ENCODE results near the gene NAA80.

NAA80 gene

DNA sequence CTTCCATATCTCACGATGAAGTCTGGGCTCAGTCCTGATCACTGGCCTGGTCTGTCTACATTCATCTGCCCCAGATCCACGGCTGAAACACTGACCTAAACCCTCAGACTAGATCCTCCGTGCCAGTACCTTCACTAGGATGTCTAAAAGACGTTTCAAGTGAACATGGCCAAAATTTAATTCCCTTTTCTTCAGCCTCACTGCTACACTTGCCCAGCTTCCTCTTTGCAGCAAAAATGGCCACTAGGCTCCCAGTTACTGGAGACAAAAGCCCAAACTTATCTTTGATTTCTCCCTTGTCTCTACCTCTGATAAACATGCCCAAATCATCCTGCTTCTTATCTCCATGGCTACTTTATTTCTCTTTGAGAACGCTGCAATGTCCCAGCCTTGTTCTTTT lies 39.8 kb upstream of the NAA80 start:
- Histone ChIP-seq H3K9ac (ENCODE audit: low read depth, low read length) (no peak overlapping the region), H3K9me3 (ENCODE audit: insufficient read depth, low read depth, low read length) (no peaks in the 10 kb centered on the region), H3K27me3 (ENCODE audit: insufficient read depth, low read length) (peaks cover 63% of the 10 kb centered on the region), H3K36me3 (ENCODE audit: insufficient read depth, low read depth, low read length) (peaks cover 7% of the 10 kb centered on the region; the same call in 1 of the 2 replicates), H3K27ac (ENCODE audit: low read length) (no peak overlapping the region), H3K4me3 (ENCODE audit: low read length) (no peak overlapping the region), H3K4me1 (ENCODE audit: insufficient read depth, low read length) (no peaks in the 10 kb centered on the region; the same call in 1 of the 2 replicates)

DNA sequence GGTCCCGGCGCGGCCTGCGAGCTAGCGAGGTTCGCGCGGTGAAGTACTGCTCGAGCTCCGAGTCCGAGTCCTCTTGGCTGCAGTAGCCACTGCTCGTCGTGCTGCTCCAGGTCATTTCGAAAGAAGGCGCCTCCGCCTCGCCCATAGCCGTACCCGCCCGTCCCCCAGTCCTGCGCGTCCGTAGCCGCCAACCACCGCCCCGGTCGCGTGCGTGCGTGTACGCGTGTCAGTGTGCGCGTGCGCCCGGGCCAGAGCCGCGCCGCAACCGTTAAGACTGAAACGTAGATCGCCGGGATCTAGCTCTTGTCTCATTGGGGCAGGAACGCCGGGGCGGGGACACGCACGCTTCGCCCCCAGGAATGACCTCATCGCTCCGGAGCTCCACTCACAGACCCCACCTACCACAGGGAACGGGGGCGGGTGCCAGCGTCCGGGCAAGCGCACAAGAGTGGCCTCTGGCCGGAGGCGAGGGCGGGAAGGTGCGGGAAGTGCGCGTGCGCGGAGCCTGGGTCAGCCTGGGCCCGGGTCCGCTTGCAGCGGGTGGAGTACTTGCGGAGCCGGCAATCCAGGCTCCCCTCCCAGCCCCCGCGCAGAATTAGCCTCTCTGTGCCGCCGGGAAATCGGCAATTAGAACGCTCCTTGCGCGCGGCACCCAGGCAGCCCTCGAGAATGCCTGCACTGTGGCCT lies 38.1 kb upstream of the NAA80 start:
- H3K27me3 ChIP-seq (ENCODE audit: insufficient read depth, low read length): peaks cover 46% of the 10 kb centered on the region
- peaks cover 16% of the 10 kb centered on the region for H3K36me3 ChIP-seq (ENCODE audit: insufficient read depth, low read depth, low read length)
- peak overlapping the region; percentile 90 for H3K4me3 ChIP-seq (ENCODE audit: low read length)
- H3K9me3 ChIP-seq (ENCODE audit: insufficient read depth, low read depth, low read length): no peaks in the 10 kb centered on the region
- peak overlapping the region; percentile 90; the same call in 1 of the 2 replicates for H3K9ac ChIP-seq (ENCODE audit: low read depth, low read length)
- H3K4me1 ChIP-seq (ENCODE audit: insufficient read depth, low read length): no peaks in the 10 kb centered on the region; the same call in 1 of the 2 replicates
- peak overlapping the region; percentile 7 for H3K27ac ChIP-seq (ENCODE audit: low read length)

DNA sequence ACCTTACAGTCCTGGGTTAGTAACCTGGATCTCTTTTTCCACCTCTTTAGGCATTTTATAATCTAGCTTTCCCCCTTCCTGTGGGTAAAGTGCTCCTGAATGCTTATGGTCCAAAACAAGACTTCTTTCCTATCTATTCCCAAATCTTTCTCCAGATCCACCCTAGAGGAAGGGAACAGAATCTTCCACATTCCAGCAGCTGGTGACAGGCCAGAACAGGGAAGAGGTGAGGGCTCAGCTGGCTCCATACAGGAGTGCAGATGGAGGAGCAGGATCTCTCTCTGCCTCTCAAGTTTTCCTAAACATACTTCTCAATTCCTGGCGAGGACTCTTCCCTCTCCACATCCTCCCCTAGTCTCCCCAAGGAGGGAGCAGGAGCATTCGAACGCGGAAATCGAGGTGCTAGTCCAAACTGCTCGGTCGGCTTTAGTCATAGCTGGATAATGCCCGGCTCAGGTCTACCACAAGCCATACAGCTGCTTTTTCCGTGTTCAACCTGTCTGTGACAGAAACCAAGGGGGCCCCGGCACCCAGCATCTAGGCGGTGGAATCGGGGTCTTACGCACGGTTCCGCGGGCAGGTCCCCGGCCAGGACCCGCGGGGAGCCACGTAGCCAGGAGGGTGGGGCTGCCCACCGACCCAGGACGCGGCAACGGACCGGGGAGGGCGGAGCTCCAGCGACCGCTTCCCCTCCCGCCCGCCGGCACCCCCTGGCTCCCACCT lies 37.4 kb upstream of the NAA80 start:
- Histone ChIP-seq H3K9me3 (ENCODE audit: insufficient read depth, low read depth, low read length) (no peaks in the 10 kb centered on the region), H3K27me3 (ENCODE audit: insufficient read depth, low read length) (peaks cover 39% of the 10 kb centered on the region), H3K27ac (ENCODE audit: low read length) (peak overlapping the region; percentile 7), H3K36me3 (ENCODE audit: insufficient read depth, low read depth, low read length) (peaks cover 23% of the 10 kb centered on the region), H3K4me3 (ENCODE audit: low read length) (peak overlapping the region; percentile 90), H3K4me1 (ENCODE audit: insufficient read depth, low read length) (no peaks in the 10 kb centered on the region; the same call in 1 of the 2 replicates), H3K9ac (ENCODE audit: low read depth, low read length) (peak overlapping the region; percentile 90)

DNA sequence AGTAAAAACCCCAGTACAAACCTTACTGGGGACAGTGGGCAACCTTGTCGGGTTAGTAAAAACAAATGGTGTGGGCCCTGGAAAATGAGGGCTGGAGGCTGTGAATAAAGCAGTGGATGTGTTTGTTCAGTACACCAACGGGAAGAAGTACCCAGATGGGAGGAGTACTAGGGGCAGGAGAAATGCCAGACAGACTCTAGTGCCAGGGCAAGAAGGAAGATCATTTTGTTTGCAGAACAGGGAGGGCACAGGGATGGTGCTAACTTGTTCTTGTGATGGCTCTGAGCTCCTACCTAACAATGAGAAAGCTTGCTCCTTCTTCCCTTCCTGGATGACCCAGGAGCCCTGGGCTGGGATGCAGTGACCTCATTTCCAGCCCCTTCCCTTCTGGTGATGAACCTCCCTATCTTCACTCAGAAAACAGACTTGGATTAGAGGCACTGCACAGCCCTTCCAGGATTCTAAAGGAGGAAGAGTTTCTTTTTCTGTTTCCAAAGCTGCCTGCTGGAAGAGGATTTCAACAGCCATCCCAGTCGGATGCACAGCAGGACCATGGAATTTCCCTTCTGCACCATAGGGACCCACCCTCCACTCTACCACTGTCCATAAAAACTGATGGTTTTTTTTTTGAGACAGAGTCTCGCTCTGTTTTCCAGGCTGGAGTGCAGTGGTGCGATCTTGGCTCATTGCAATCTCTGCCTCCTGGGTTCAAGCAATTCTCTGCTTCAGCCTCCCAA lies 35.3 kb upstream of the NAA80 start:
- Histone ChIP-seq H3K4me1 (ENCODE audit: insufficient read depth, low read length) (no peaks in the 10 kb centered on the region; the same call in 1 of the 2 replicates), H3K4me3 (ENCODE audit: low read length) (no peak overlapping the region), H3K27me3 (ENCODE audit: insufficient read depth, low read length) (peaks cover 18% of the 10 kb centered on the region), H3K9me3 (ENCODE audit: insufficient read depth, low read depth, low read length) (no peaks in the 10 kb centered on the region), H3K36me3 (ENCODE audit: insufficient read depth, low read depth, low read length) (peaks cover 44% of the 10 kb centered on the region), H3K27ac (ENCODE audit: low read length) (no peak overlapping the region), H3K9ac (ENCODE audit: low read depth, low read length) (no peak overlapping the region)

DNA sequence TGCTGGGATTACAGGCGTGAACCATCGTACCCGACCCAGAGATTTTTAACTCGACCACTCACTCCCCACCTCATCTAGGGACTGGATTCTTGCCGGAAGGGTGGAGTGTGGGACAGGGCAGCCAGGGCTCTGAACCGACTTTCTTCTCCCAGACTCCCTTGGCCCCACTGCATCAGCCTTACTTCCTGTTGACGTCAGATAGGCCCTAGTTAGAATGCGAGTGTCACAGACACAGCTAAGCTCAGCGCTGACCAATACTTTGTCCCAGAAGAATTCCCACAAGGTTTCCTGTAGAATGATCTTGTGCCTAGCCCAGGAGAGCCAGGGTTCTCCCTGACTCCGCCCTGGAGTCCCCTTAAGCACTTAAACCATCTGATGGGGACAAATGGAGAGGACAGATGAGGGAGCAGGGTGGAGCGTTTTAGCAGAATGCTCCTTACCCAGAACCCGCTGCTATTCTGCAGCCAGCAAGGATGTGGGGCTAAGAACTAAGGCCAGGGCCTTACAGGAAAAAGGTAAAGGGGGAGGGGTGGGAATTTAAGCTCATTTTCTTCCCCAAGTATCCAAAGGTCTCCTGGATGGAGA lies 34.6 kb upstream of the NAA80 start:
- no peak overlapping the region for H3K4me3 ChIP-seq (ENCODE audit: low read length)
- H3K27me3 ChIP-seq (ENCODE audit: insufficient read depth, low read length): peaks cover 12% of the 10 kb centered on the region
- no peaks in the 10 kb centered on the region for H3K9me3 ChIP-seq (ENCODE audit: insufficient read depth, low read depth, low read length)
- peaks cover 48% of the 10 kb centered on the region for H3K36me3 ChIP-seq (ENCODE audit: insufficient read depth, low read depth, low read length)
- no peaks in the 10 kb centered on the region; the same call in 1 of the 2 replicates for H3K4me1 ChIP-seq (ENCODE audit: insufficient read depth, low read length)
- no peak overlapping the region for H3K27ac ChIP-seq (ENCODE audit: low read length)
- H3K9ac ChIP-seq (ENCODE audit: low read depth, low read length): no peak overlapping the region

DNA sequence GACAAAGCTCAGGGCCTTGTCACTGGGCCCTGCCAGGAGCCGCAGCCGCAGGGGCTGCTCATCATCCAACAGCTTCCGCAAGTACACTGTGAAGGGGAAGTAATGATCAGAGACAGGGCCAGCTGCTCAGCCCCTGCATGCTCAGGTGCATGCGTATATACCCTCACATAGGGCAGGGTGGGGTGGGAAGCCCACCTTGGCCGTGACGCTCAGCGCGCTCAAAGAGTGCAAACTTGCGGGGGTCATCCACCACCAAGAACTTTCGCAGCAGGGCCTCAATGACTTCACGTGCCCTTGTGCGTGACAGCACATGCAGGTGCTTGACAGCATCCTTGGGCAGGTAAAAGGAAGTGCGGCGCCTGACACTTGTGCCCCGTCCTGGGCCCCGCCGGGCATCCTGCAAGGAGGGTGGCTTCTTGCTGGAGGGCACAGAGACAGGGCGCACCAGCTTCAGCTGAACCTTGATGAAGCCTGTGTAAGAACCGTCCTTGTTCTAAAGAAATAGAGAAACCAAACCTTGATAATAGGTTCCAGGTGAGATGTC lies 32.2 kb upstream of the NAA80 start:
- Histone ChIP-seq H3K4me1 (ENCODE audit: insufficient read depth, low read length) (no peaks in the 10 kb centered on the region; the same call in 1 of the 2 replicates), H3K27ac (ENCODE audit: low read length) (no peak overlapping the region), H3K9ac (ENCODE audit: low read depth, low read length) (no peak overlapping the region), H3K9me3 (ENCODE audit: insufficient read depth, low read depth, low read length) (no peaks in the 10 kb centered on the region), H3K27me3 (ENCODE audit: insufficient read depth, low read length) (no peaks in the 10 kb centered on the region), H3K4me3 (ENCODE audit: low read length) (no peak overlapping the region), H3K36me3 (ENCODE audit: insufficient read depth, low read depth, low read length) (peaks cover 48% of the 10 kb centered on the region)

DNA sequence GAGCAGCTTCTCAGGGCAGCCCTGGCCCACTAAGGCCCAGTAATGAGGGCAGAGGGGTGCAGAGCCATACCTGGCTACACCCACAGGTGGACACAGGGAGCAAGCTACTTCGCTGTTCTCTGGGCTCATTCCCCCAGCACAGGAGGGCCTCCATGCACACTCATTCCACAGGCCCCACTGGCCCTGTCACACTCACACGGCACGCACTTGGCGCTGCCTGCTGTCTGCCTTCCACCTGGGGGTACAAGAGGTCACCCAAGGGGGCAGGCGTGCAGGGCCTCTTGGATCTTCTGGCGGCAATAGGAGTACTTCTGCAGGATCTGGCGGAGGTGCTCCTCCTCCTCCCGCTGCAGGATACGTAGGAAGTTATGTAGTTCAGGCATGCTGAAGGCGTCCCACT lies 31.1 kb upstream of the NAA80 start:
- Histone ChIP-seq H3K27ac (ENCODE audit: low read length) (no peak overlapping the region), H3K27me3 (ENCODE audit: insufficient read depth, low read length) (no peaks in the 10 kb centered on the region), H3K4me3 (ENCODE audit: low read length) (no peak overlapping the region), H3K9ac (ENCODE audit: low read depth, low read length) (no peak overlapping the region), H3K36me3 (ENCODE audit: insufficient read depth, low read depth, low read length) (peaks cover 56% of the 10 kb centered on the region), H3K9me3 (ENCODE audit: insufficient read depth, low read depth, low read length) (no peaks in the 10 kb centered on the region), H3K4me1 (ENCODE audit: insufficient read depth, low read length) (no peaks in the 10 kb centered on the region; the same call in 1 of the 2 replicates)

DNA sequence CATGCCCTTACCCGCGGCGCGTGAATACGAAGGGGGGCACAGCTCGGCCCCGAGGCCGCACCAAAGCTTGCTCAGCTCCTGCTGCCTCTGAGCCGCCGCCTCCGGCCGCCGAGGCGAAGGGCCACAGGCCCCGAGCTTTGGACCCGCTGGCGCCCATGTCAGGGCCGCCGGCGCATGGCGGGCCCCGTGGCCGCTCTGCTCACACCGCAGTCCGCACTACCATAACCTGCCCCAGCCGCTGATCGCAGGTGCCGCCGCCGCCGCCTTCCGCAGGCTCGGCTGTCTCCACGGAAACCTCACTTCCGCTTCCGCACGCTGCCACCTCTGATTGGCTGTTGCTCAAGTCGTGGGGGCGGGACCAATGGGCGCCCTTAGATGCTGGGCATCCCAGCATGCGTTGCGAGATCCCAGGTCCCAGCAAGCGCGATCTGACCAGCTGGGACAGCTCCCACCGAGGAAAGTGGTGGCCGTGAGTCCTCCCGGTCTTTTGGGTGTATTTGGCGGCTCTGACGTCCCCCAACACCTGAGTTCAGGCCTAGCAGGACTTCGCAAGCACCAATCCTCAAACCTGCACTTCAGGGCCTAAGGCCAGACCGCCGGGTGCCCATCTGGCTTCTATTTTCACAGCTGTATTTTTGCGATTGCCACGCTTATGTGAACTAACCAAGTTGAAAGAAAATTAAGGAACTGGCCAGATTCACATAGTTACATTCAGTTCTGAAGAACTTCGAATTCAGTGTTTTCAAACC lies 28.9 kb upstream of the NAA80 start, which contains the start of gene TUSC2:
Gene TUSC2 (minus strand): TSS at position 281 of the 749 bp plus-strand sequence. CDS start 124 bp downstream, at position 157.
- Histone ChIP-seq H3K9ac (ENCODE audit: low read depth, low read length) (peak within 1 kb of the TSS; percentile 87), H3K4me1 (ENCODE audit: insufficient read depth, low read length) (peaks cover 4% of the 10 kb centered on the region; the same call in 1 of the 2 replicates), H3K4me3 (ENCODE audit: low read length) (peak within 1 kb of the TSS; percentile 90), H3K9me3 (ENCODE audit: insufficient read depth, low read depth, low read length) (no peaks in the 10 kb centered on the region), H3K27me3 (ENCODE audit: insufficient read depth, low read length) (no peaks in the 10 kb centered on the region), H3K36me3 (ENCODE audit: insufficient read depth, low read depth, low read length) (peaks cover 50% of the 10 kb centered on the region), H3K27ac (ENCODE audit: low read length) (no peak within 1 kb of the TSS)

DNA sequence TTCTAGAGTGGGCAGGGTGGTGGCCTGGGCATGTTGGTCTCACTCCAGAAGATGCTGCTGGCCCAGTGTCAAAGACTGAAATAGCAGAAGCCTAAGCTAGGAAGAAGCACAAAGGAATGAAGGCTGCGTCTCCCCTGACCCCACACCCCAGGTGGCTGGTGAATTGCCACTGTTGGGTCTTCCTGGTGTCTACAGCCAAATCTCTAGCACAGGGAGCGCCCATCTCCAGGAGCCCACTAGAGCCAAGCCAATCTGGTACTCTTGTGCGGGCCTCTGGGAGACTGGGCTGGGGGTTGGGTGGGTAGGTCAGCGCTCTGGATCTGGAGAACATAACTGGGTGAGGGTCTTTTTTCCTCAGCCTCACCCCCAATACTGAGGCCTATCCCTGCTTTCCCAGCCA lies 27.9 kb upstream of the NAA80 start:
- H3K36me3 ChIP-seq (ENCODE audit: insufficient read depth, low read depth, low read length): peaks cover 45% of the 10 kb centered on the region
- no peak overlapping the region for H3K27ac ChIP-seq (ENCODE audit: low read length)

DNA sequence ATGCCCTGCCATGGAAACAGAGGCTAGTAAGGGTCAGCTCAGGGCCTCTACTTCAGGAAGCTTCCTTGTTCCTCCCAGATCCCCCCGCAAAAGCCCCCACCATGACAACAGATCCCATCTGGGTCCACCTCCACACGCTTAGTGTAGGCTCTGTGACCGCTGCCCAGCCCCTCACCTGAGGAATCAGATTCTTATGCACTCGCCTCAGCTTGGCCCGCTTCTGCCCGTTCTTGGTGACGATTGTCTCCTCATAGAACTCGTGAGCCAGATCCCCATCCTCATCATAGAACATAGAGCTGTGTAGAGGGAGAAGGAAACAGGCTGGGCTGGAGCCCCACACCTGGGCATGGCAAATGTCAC lies 27.0 kb upstream of the NAA80 start:
- no peaks in the 10 kb centered on the region for H3K27me3 ChIP-seq (ENCODE audit: insufficient read depth, low read length)
- H3K9ac ChIP-seq (ENCODE audit: low read depth, low read length): no peak overlapping the region
- no peak overlapping the region for H3K27ac ChIP-seq (ENCODE audit: low read length)
- no peaks in the 10 kb centered on the region for H3K9me3 ChIP-seq (ENCODE audit: insufficient read depth, low read depth, low read length)
- H3K4me3 ChIP-seq (ENCODE audit: low read length): no peak overlapping the region
- H3K36me3 ChIP-seq (ENCODE audit: insufficient read depth, low read depth, low read length): peaks cover 36% of the 10 kb centered on the region
- H3K4me1 ChIP-seq (ENCODE audit: insufficient read depth, low read length): peaks cover 7% of the 10 kb centered on the region; the same call in 1 of the 2 replicates

More for the DNA sequence above, 27.9 kb upstream of the NAA80 start:
- Histone ChIP-seq H3K4me1 (ENCODE audit: insufficient read depth, low read length) (peaks cover 7% of the 10 kb centered on the region; the same call in 1 of the 2 replicates), H3K9me3 (ENCODE audit: insufficient read depth, low read depth, low read length) (no peaks in the 10 kb centered on the region), H3K27me3 (ENCODE audit: insufficient read depth, low read length) (no peaks in the 10 kb centered on the region), H3K9ac (ENCODE audit: low read depth, low read length) (peak overlapping the region; percentile 87), H3K4me3 (ENCODE audit: low read length) (peak overlapping the region; percentile 90)
